HFFc6 (cell line): Measurements from ENCODE around the gene TNPO1. TPM values are rescaled to one million over a fixed set of nuclear protein-coding genes. Genes with fewer than 3 reads are reported as not detected.

Source experiments
- DNase-seq: peaks from one replicate; pipeline ENCODE4 v3.0.0-alpha.2; 2018
- H3K27ac Mint-ChIP-seq: 2 replicates; pipeline ENCODE4 v1.8.0; 2020; ENCODE audit warnings: mild to moderate bottlenecking, mixed read lengths
- H3K27me3 Mint-ChIP-seq: 2 replicates; pipeline ENCODE4 v1.8.0; 2021; ENCODE audit warnings: mild to moderate bottlenecking, moderate library complexity, mixed read lengths; ENCODE audit not compliant: insufficient read depth
- H3K36me3 Mint-ChIP-seq: 2 replicates; pipeline ENCODE4 v1.8.0; 2021; ENCODE audit warnings: low read depth, mixed read lengths
- H3K4me1 Mint-ChIP-seq: 2 replicates; pipeline ENCODE4 v1.8.0; 2020; ENCODE audit warnings: low read depth, mixed read lengths
- H3K4me3 Mint-ChIP-seq: 2 replicates; pipeline ENCODE4 v1.8.0; 2020; ENCODE audit warnings: mild to moderate bottlenecking, moderate library complexity, mixed read lengths
- H3K9me3 Mint-ChIP-seq: 2 replicates; pipeline ENCODE4 v1.8.0; 2020; ENCODE audit warnings: mild to moderate bottlenecking, mixed read lengths
- CTCF ChIP-seq: fragments of 200-600 bp; sonication (generic); IDR thresholded peaks from 2 replicates; pipeline ENCODE4 v1.5.0; 2021; ENCODE audit warnings: antibody characterized with exemption, mild to moderate bottlenecking
- total RNA-seq, 6 experiments: library from RNA; stranded (reverse); fragmentation: NEBNext Ultra II Directional; extraction: Animal tissue kit (Norgen Biotek cat#: 25700); gene quantifications; 2 replicates in 1 of 6; 3 replicates in 5 of 6; pipeline ENCODE4 v1.2.3, GENCODE V29; 2021

Gene TNPO1
- total RNA-seq, 6 experiments from 2014 or later, result 149 to 194 (median 182) TPM

- Mint-ChIP-seq H3K9me3 (no peaks in the 10 kb centered on the region), H3K4me1 (peaks cover 15% of the 10 kb centered on the region), H3K27me3 (peaks cover 9% of the 10 kb centered on the region), H3K36me3 (peaks cover 6% of the 10 kb centered on the region; the same call in 1 of the 2 replicates), H3K27ac (no peak overlapping the region), H3K4me3 (no peak overlapping the region)
- DNase-seq, result no peak
- no peak for TF ChIP-seq CTCF
Observed at GRCh38 chr5:72938206-72938605, 121.7 kb downstream of the TNPO1 start.

- Mint-ChIP-seq H3K27me3 (peaks cover 2% of the 10 kb centered on the region; the same call in 1 of the 2 replicates), H3K27ac (no peak overlapping the region), H3K4me1 (peaks cover 20% of the 10 kb centered on the region), H3K9me3 (no peaks in the 10 kb centered on the region), H3K4me3 (no peak overlapping the region), H3K36me3 (peaks cover 6% of the 10 kb centered on the region; the same call in 1 of the 2 replicates)
- no peak for TF ChIP-seq CTCF
- DNase-seq, result no peak
Observed at GRCh38 chr5:72940082-72940481, 123.6 kb downstream of the TNPO1 start.

GRCh38 chr5:72943307-72943706 is 126.8 kb downstream of the TNPO1 start:
- no peak for TF ChIP-seq CTCF
- H3K27ac Mint-ChIP-seq, result no peak overlapping the region; the same call in 1 of the 2 replicates
- peaks cover 5% of the 10 kb centered on the region; the same call in 1 of the 2 replicates for H3K36me3 Mint-ChIP-seq
- H3K27me3 Mint-ChIP-seq, result peaks cover 2% of the 10 kb centered on the region
- no peak for DNase-seq
- no peaks in the 10 kb centered on the region for H3K9me3 Mint-ChIP-seq
- no peak overlapping the region for H3K4me3 Mint-ChIP-seq
- H3K4me1 Mint-ChIP-seq, result peaks cover 8% of the 10 kb centered on the region

- peaks cover 39% of the 10 kb centered on the region for H3K4me1 Mint-ChIP-seq
- H3K36me3 Mint-ChIP-seq, result no peaks in the 10 kb centered on the region; the same call in 1 of the 2 replicates
- no peaks in the 10 kb centered on the region; the same call in 1 of the 2 replicates for H3K27me3 Mint-ChIP-seq
- no peaks in the 10 kb centered on the region for H3K9me3 Mint-ChIP-seq
- no peak overlapping the region for H3K4me3 Mint-ChIP-seq
- no peak overlapping the region for H3K27ac Mint-ChIP-seq
- no peak for DNase-seq
- no peak for TF ChIP-seq CTCF
Observed at GRCh38 chr5:72947498-72947897, 131.0 kb downstream of the TNPO1 start.

GRCh38 chr5:72949481-72949880 is 133.0 kb downstream of the TNPO1 start:
- no peak for DNase-seq
- H3K27ac Mint-ChIP-seq, result no peak overlapping the region; the same call in 1 of the 2 replicates
- H3K27me3 Mint-ChIP-seq, result no peaks in the 10 kb centered on the region; the same call in 1 of the 2 replicates
- H3K4me1 Mint-ChIP-seq, result peaks cover 55% of the 10 kb centered on the region
- TF ChIP-seq CTCF, result no peak
- H3K4me3 Mint-ChIP-seq, result 0 out of 2 replicates have a peak overlapping the region, but pooled peaks have one; percentile 30
- no peaks in the 10 kb centered on the region for H3K9me3 Mint-ChIP-seq
- H3K36me3 Mint-ChIP-seq, result no peaks in the 10 kb centered on the region; the same call in 1 of the 2 replicates
